K562 (cell line): Measurements from ENCODE around the gene ATXN1. TPM values are rescaled to one million over a fixed set of nuclear protein-coding genes. Genes with fewer than 3 reads are reported as not detected.

Experiments used
- HBP1 ChIP-seq: fragments of 450-650 bp; formaldehyde crosslinking; IDR thresholded peaks from 2 replicates; pipeline ENCODE4 v1.4.0; 2022; ENCODE audit warnings: missing genetic modification characterization
- RBM25 ChIP-seq: fragments of 200-400 bp; formaldehyde crosslinking; IDR thresholded peaks from 2 replicates; pipeline ENCODE4 v1.6.1; 2018; ENCODE audit warnings: low read length, low read depth, moderate library complexity; ENCODE audit not compliant: severe bottlenecking
- TCF15 ChIP-seq: fragments of 250-450 bp; sonication (Bioruptor Pico); IDR thresholded peaks from 2 replicates; pipeline ENCODE4 v1.8.0; 2022; ENCODE audit warnings: moderate library complexity, mild to moderate bottlenecking, inconsistent platforms
- ZNF212 ChIP-seq: fragments of 450-650 bp; formaldehyde crosslinking; IDR thresholded peaks from 2 replicates; pipeline ENCODE4 v1.4.0; 2020; ENCODE audit warnings: mild to moderate bottlenecking
- ZNF609 ChIP-seq: sonication (generic); formaldehyde crosslinking; IDR thresholded peaks from 2 replicates; pipeline ENCODE4 v1.8.1; 2023; ENCODE audit warnings: missing genetic modification reagents, mild to moderate bottlenecking, borderline replicate concordance
- polyA plus RNA-seq, 8 experiments: library from polyadenylated mRNA; depleted of rRNA in 4 of 8; stranded (reverse) in 5 of 8; unstranded in 3 of 8; fragments of >200 nt; fragmentation: Nextera tagmentation in 2 of 8; fragmentation: Illumina TruSeq in 1 of 8; extraction: Ambion mirVana in 2 of 8; extraction: Trizol in 1 of 8; gene quantifications; 2 replicates each; pipeline versions ENCODE4 v1.2.1 to v1.2.3, GENCODE V29; 2011 to 2014; ENCODE audit warnings: inconsistent platforms in 1 of 8, missing spikeins in 1 of 8
- total RNA-seq, 7 experiments: library from RNA; depleted of rRNA in 6 of 7; stranded (reverse); fragments of >200 nt in 6 of 7; fragmentation: Illumina TruSeq in 2 of 7; extraction: Trizol in 2 of 7; gene quantifications; 2 replicates each; pipeline versions ENCODE4 v1.2.1 to v1.2.3, GENCODE V29; 2011 to 2021; ENCODE audit warnings: low replicate concordance in 1 of 7

ATXN1 gene
- total and polyA plus RNA-seq, 9 of the 15 experiments (the other 6 are each of a cell fraction or from before 2014, with no cell fraction given): under 0.01 to 1.2 (median 0.58) TPM

GRCh38 chr6:16493802-16494201 lies 267.5 kb downstream of the ATXN1 start (continued):
- TF ChIP-seq HBP1 (CRISPR knock-in tag) (no peak), ZNF609 (CRISPR knock-in tag) (no peak), TCF15 (CRISPR knock-in tag) (no peak), ZNF212 (CRISPR knock-in tag) (no peak), RBM25 (no peak)
